Neural cell (in vitro differentiated cells): ENCODE measurements around the gene FHIT.

ENCODE experiments used
- CTCF ChIP-seq: fragments of 450-650 bp; IDR thresholded peaks from 2 replicates; pipeline ENCODE4 v1.5.1; 2014; ENCODE audit warnings: antibody characterized with exemption, mild to moderate bottlenecking, moderate library complexity; ENCODE audit not compliant: poor library complexity, severe bottlenecking
- EP300 ChIP-seq: fragments of 450-650 bp; conservative IDR thresholded peaks from 2 replicates; pipeline ENCODE4 v1.6.1; 2014; ENCODE audit warnings: antibody characterized with exemption, mild to moderate bottlenecking, moderate library complexity; ENCODE audit not compliant: poor library complexity, severe bottlenecking

- TF ChIP-seq CTCF (no peak), EP300 (no peak)
These were observed 1324.2 kb downstream of the FHIT start for GRCh38 chr3:59927056-59927455.
